Activated CD4-positive, CD25-positive, alpha-beta regulatory T cell treated with anti-CD3 and anti-CD28 coated beads, Interleukin-2, amount 50 U/mL, for 24 hours (primary cell): ENCODE data around the gene KDM5B.
"Not testable (repeated sequence)": the region's sequence is repeated elsewhere in the genome, so short reads cannot be mapped to it uniquely, and the experiment has no call there.

Experiments used
- ATAC-seq, 2 donors: fragments of 150-1000 bp; cut with Tn5 transposase; one replicate each; pipeline ENCODE4 v1.10.0; 2021; ENCODE audit warnings: mild to moderate bottlenecking in 1 of 2, moderate library complexity in 1 of 2

The KDM5B gene

DNA sequence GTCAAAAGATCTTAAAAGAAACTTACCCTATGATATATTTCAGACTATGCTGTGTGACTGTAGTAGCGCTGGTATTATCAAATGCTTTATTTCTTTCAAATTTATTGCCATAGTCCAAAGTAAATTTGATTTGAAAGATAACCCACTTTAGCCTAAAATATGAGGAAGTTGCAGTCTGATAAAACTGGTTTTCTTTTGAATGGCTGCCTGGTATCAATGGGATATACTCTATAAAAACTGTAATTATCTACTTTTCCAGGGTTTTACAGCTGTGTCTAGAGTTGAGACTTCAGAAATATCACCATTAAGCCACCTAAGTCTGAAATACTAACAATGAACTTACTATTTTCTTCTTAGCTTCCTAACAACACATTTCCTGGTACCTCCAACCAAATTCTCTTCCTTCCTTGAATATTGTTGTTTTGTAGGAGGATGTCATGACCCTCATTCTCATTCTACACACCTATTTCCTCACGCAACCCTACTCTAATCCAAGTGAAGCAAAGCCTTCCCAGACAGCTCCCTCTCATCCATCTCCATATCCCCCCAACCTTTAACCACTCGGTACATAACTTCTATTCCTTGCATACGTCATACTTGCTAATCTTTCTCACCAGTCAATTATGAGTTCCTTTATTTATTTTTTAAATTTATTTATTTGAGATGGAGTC is 17.0 kb downstream of the KDM5B start:
- no peak for ATAC-seq

DNA sequence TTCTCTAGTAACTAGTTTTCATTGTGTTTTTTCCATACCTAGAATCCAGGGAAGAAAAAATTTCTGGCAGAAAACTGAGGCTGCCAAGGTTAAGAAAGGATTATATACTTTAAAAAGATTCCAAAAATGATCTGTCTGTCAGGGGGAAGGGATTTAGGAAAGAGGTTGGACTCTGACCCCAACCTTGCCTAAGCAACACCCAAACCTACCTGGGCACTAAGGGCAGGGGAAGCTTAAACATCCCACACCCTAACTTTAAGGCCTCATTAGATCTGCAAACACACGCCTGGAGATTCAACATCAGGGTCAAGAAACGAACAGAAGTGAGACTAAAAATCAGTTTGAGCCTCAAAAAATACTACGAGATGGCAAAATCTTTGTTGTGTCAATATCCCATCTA is 19.4 kb downstream of the KDM5B start:
- no peak for ATAC-seq

DNA sequence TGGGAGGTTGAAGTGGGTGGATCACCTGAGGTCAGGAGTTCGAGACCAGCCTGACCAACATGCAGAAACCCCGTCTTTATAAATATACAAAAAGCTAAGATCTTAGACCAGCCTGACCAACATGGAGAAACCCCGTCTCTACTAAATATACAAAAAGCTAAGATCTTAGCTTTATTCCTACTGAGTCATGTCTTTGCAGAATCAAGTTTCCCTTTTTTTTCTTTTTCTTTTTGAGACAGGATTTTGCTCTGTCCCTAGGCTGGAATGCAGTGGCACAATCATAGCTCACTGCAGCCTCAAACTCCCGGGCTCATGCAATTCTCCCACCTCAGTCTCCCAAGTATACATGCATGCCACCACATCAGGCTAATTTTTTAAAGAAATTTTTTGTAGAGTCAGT is 21.4 kb downstream of the KDM5B start:
- no peak for ATAC-seq

DNA sequence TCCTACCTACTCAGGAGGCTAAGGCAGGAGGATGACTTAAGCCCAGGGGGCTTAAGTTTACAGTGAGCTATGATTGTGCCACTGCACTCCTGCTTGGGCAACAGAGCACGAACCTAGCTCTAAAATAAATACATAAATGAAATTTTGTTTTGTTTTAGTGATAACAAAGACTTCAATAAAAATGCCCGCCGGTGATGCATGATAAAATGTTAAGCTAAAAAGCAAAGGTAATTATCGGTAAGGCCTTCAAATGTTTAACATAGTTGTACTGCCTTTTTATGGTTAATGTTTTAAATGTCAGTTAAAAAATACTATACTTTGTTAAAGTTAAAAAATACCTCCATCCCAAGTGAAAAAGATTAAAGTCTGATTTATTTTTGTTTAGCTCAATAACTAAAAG is 27.0 kb downstream of the KDM5B start:
- ATAC-seq = no peak

DNA sequence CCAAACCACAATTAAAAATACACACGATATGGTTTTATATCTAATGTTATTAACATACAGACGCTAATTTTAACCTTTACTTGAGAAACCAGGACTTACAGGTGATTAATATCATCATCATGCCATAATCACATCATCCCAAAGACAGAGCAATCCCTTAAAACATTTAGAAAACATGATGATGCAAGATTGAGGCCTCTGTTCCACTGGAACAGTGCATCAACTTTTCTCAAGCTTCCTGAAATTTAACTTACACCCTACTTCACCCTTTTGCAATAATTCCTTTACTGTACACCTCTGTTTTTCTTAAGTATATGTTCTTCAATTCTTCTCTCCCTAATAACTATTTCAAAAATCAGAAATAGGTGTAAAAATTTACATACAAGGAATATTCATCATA is 38.1 kb downstream of the KDM5B start:
- no peak for ATAC-seq

DNA sequence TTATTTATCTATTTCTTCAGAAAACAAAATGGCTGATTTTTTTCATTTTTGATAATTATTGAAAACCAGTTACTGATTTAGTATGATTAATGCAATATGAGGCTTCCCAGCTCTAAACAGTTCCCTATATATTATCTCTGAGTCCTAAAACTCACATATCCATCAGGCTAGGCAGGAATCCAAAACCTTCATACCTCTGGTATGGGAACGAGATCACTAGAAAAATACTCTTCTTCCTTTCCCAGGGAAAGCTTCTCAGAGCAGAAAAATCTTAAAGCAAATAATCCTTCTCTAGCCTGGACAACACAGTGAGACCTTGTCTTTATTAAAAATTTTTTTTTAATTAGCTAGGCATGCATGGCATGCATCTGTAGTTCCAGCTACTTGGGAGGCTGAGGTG is 42.5 kb downstream of the KDM5B start:
- no peak for ATAC-seq

DNA sequence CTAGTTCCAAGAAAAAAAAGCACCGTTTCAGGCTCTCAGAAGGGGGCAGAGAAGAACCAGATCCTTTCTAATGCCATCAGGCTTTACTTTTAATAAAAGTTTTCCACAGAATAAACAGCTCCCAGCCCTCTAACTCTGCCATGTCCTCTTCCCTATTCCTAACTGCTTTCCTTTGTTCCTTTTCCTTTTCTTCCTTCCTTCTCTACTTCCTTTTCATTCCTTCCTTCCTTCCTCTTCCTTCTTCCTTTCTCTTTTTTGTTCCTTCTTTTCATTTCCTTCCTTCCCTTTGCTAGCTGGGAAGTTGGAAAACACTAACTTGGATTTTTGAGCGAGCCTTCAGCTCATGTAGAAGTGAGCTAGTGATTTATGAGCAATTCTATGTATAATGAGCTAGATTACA is 46.2 kb downstream of the KDM5B start:
- ATAC-seq = no peak

DNA sequence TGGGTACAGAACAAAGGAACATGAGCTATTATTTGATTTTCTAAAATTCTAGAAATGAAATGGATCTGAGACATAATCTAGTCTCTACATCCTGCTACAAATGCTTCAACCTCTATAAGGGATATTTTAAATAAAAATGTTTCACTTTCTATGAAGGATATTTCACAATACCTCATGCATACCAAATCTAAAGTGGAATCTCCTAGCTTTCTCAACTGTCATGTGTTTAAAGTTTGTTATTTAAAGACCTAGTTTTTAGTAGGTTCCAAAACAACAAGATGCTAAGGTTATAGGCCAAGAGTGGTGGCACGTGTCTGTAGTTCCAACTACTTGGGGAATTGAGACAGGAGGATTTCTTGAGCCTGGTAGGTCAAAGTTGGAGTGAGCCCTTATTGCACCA is 47.6 kb downstream of the KDM5B start:
- ATAC-seq = no peak

DNA sequence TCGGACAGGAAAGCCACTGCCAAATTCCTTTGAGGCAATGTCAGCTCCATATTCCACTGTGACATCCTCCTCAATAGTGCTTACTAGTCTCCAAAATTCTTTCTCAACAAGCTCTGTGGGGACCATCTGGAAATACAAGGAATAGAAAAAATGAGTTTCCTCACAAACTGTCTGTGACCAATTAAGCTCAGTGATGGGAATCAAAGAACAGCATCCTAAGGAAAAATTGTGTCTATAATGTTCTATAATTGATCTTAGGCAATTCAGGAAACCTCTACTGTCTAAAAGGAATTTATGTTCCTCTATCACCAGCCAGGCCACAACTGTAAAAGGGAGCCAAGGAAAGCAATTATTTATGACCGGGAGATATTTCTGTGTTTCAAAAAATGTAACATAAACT is 51.8 kb downstream of the KDM5B start:
- ATAC-seq = no peak

DNA sequence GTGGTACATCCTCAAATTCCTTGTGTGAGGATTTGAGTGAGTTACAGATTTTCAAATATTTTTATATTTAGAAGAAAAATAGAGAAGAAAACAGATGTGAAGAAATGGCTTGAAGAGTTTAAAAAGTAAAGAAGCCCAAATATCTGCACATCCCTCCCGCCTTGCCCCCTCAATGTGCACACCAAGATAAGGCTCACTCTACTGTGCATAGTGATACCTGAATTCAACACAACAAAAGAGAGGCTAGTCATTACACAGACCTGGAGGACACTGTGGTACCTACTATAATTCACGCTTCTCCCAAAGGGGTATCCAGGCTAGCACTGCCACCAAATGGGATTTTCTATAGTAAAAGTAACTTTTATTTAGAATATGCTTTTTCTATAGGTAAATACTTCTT is 53.9 kb downstream of the KDM5B start:
- no peak for ATAC-seq

DNA sequence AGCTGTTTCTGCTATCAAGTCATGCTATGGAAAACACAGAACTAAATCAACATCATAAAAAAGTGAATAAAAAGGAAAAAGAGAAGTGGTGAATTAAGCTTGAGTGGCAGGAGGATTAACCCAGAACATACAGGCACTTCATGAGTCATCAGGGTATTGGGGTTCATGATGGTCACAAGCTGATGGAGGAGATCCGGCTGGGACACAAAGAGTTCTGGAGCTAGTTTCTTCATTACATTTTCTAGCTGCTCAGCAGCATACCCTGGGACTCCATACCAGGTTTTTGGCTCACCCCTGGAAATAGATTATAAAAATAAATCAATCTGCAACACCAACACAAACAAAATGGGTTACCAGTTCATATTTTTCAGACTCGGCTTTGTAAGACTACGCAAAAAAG is 55.4 kb downstream of the KDM5B start:
- no peak for ATAC-seq

DNA sequence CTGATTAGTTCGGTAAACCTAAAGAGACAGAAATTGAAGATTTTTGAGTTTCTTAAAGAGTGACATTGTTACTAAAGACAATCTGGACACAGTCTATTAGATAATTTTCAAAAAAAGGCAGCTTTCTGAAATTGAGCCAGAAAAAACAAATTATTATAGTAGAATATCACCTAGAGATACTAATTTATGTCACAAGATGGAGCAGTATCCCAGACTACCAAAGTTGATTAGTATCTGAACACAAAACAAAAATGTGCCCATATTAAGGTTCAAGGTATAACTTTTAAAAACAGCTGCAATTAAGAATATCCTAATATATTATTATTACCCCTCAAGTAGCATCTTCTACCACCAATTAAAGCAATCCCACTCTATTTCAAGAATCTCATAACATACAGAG is 57.5 kb downstream of the KDM5B start:
- no peak for ATAC-seq

DNA sequence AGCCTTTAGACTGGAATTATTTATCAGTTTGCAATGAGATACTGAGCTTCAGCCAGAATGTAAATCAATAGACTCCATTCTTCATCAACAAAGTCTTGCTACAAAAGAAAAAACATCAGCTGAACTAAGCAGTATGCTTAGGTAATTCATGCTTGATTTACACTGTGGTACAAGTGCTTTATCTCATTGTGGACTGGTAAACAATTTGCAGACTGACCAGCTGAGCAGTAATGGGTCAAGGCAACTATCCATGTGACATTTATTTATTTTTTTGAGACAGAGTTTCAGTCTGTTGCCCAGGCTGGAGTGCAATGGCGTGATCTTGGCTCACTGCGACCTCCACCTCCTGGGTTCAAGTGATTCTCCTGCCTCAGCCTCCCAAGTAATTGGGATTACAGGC is 58.2 kb downstream of the KDM5B start:
- ATAC-seq = no peak

DNA sequence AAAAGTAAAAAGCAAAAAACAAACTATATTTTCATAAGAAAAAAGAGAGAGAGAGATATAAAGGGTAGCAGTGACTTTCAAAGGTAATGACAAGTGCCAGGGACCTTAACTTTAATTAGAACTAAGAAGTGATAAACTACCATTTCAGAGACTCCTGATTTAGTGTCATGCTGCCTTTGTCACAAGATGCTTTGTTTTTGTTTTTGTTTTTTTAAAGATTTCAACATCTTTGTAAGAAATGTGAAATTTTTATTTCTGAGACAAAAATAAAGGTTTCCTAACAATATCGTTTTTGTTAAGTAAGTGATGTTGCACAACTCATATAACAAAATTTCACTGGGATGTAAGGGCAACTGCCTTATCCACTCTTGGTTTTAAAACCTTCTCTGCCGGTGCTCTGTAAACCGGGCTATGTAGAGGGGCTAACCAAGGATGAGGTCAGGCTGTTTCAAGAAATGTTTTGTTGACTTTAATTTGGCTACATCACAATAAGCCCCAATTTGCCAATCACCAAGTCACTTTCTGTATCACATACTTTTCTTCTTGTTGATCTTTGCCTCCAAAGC is 62.8 kb downstream of the KDM5B start:
- ATAC-seq = no peak

DNA sequence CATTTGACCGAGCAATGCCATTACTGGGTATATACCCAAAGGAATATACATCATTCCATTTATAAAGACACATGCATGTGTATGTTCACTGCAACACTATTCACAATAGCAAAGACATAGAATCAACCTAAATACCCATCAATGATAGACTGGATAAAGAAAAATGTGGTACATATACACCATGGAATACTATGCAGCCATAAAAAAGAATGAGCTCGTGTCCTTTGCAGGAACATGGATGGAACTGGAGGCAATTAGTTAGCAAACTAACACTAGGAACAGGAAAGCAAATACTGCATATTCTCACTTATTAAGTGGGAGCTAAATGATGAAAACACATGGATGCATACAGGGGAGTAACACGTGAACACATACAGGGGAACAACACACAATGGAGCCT is 63.5 kb downstream of the KDM5B start:
- not testable (repeated sequence) for ATAC-seq

DNA sequence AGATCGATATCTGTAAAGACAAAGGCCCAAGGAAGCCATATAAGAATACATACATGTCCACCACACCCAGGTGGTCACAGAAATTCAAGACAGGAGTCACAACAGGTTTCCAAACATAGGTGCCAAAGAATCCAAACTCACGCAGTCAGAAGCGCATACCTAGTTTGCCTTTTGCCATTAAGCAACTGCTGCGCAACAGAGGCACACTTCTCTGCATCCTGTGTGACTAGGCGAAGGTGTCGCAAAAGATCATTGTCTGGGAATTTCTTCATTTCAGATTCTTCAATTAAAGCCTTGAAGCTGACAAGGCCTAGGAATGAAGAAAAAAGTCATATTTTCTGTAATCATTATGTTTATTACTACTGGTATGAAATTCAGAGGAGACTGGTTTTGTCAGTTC is 65.7 kb downstream of the KDM5B start:
- ATAC-seq = no peak

DNA sequence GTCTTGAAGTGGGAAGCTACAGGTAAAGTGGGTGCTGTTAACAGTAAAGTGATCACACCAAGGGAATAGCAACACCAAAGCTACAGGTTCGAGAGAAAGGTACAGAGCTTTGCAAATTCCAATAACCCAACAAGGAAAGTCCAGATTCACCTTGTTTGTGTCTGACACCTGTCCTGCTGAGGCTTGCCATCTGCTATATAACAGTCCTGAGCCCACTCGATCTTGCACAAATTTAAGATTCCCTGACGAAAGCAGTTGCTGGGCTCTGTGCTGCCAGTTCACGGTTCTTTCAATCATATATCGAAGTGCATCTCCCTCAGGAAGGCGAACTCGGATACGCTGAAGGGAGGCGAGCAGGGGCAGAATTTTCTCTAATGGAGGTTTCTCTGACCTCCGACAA is 75.0 kb downstream of the KDM5B start:
- no peak for ATAC-seq

DNA sequence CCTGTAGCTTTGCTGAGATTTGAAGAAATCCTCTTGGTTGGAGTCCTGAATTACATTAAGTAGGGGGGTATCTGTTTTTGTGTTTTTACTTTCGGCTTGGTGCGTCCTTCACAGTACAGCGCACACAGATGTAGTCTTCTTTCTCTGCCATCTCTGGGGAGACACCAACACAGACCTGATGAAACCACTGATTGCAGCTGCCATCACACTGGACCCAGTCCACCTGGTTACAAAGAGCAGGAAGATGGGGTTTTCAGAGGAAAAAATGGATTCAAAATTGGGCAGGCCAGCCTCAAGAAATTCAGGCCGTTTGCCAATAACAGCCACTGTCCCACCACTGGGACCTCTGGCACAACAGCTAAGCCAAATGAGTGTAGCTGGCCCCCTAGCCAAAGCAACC is 79.3 kb downstream of the KDM5B start:
- ATAC-seq = no peak

DNA sequence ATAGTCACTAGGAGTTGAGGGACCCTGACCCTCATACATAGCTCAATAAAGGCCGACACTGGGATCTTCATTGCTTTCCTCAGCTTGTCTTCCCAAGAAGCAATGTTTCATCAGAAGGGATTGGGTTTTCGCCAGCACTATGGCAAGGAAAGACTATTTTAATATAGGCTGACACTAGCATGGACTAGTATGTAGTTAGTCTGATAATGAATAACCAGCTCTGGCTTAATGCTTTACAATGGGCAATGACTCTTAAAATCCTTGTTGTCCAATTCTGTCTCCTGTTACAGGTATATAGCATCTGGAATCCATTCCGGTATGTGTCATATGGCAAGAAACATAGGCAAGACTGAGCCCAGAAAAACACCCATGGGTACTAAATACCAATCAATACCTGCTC is 82.7 kb downstream of the KDM5B start:
- ATAC-seq = no peak

DNA sequence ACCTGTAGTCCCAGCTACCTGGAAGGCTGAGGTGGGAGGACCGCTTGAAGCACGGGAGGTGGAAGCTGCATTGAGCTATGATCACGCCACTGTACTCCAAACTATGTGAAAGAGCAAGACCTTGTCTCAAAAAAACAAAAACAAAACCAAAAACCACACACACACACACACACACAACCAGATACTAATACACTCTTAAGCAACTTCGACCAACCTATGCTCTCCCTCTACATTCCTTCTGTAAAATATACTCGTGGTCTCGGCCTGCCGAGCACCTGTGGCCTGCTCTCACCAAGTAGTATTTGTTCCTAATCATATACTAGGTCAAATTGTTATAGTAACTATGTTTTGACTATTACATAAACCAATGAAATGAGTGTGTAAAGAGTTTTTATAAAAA is 84.5 kb downstream of the KDM5B start:
- ATAC-seq = no peak

DNA sequence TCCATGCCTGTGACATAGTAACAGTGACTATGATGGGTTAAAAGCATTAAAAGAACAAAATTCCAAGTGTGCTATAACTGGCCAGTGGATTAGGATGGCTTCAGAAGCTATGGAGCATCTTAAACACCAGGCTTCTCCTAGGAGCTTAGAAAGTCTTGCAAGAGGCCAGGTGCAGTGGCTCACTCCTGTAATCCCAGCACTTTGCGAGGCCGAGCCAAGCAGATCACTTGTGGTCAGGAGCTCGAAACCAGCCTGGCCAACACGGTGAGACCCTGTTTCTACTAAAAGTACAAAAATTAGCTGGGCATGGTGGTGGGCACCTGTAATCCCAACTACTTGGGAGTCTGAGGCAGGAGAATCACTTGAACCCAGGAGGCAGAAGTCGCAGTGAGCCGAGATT is 85.2 kb downstream of the KDM5B start:
- ATAC-seq = not testable (repeated sequence)

DNA sequence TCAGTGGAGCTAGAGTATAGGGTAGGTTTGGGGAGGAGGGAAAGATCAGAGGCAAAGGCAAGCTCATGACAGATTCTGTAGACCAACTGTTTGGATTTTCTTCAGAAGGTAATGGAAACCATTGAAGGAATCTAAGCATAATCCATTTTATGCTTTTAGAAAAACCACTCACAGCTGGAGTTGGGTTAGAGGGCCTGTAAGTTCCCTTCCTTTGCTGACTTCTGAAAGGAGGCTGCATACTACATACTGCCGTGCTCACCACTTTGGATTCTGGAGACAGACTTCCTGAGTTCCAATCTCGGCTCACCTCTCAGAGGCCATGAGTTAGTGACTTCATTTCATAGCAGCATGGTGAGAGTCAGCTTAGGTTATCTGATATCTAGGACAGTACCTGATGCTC is 91.6 kb downstream of the KDM5B start:
- no peak for ATAC-seq

DNA sequence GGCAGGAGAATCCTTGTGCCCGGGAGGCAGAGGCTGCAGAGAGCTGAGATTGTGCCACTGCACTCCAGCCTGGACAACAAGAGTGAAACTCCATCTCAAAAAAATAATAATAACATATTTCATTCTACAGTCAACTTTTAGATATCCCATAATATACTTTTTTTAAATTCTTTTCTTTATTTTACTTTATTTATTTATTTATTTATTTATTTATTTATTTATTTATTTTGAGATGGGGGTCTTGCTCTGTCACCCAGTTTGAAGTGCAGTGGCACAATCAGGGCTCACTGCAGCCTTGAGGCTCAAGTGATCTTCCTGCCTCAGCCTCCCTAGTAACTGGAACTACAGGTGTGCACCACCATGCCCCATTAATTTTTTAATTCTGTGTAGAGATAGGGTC is 94.0 kb downstream of the KDM5B start:
- ATAC-seq = not testable (repeated sequence)

DNA sequence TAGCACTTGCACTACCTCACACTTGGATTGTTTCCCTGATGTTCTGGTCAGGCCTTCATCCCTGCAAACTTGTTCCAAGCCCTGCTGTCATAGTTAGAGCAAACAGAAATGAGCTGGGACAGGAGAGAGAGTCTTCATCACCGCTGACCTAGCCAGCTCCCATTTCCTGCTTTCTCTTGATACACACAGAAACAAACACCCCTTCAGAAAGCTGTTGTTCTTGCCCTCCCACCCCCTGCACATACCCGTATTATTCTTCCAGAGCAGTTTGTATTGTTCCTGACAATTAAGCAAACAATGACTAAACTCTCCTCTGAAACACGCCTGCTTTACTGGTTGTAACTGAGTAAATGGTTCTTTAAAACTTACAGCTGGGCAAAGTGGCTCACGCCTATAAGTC is 95.1 kb downstream of the KDM5B start:
- ATAC-seq = no peak

DNA sequence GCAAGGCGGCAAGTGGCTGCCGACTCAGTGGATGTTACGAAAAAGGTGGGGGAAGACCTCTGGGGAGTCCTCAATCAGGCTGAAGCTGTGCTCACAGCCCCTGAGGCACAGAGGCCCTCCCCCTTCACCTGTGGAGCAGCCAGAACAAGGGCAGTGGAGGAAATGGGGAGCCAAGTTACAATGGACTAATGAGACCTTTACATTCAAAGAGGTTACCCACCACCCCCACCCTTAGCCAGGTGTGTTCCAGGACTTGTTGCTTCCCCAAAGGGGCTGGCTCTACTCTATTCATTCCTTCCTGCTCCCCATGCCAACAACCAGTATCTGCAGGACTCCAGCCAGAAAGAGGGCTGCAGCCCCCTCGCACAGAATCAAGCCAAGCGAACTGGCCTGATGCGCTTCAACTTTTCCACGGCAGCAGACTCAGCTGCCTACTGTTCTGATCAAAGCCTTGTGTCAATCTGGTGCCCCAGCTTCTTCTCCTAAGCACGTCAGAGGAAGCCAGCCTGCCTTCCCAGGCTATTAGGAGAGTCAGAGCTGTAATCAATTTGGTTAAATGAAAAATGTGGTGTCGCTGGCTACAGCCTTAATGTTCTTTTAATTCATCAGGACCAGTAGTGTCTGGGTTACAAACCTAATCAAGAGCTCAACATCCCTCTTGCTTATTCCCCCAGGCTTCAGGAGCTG is 96.1 kb downstream of the KDM5B start:
- no peak for ATAC-seq
